D721Med (cell line): ENCODE results near the gene ARFIP1.

Experiments used
- DNase-seq: peaks from one replicate; pipeline ENCODE4 v3.0.0; 2011; ENCODE audit warnings: low spot score; ENCODE audit not compliant: insufficient read length
- FAIRE-seq: peaks from 2 replicates; lab custom pipeline; 2011; peaks lifted over from hg19 to GRCh38; lab: Jason Lieb, UNC
- TF ChIP-seq, protein P1 (sequence below): IDR thresholded peaks from 2 replicates; pipeline ENCODE4 v1.5.1; 2012; ENCODE audit warnings: mild to moderate bottlenecking, control low read depth; ENCODE audit not compliant: insufficient read depth; ENCODE audit errors: missing control alignments

The ARFIP1 gene, protein sequence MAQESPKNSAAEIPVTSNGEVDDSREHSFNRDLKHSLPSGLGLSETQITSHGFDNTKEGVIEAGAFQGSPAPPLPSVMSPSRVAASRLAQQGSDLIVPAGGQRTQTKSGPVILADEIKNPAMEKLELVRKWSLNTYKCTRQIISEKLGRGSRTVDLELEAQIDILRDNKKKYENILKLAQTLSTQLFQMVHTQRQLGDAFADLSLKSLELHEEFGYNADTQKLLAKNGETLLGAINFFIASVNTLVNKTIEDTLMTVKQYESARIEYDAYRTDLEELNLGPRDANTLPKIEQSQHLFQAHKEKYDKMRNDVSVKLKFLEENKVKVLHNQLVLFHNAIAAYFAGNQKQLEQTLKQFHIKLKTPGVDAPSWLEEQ

GRCh38 chr4:152779513-152780266, at the start of gene ARFIP1, which contains the start of gene TIGD4:
ARFIP1 (plus strand) TSS chr4:152779954; CDS start chr4:152829634, 49,680 bp downstream.
TIGD4 (minus strand) TSS chr4:152779730; CDS start chr4:152771004, 8,726 bp downstream.
- DNase-seq (peak; percentile 53), FAIRE-seq (peak; percentile 11)
- TF ChIP-seq, protein P1, sequence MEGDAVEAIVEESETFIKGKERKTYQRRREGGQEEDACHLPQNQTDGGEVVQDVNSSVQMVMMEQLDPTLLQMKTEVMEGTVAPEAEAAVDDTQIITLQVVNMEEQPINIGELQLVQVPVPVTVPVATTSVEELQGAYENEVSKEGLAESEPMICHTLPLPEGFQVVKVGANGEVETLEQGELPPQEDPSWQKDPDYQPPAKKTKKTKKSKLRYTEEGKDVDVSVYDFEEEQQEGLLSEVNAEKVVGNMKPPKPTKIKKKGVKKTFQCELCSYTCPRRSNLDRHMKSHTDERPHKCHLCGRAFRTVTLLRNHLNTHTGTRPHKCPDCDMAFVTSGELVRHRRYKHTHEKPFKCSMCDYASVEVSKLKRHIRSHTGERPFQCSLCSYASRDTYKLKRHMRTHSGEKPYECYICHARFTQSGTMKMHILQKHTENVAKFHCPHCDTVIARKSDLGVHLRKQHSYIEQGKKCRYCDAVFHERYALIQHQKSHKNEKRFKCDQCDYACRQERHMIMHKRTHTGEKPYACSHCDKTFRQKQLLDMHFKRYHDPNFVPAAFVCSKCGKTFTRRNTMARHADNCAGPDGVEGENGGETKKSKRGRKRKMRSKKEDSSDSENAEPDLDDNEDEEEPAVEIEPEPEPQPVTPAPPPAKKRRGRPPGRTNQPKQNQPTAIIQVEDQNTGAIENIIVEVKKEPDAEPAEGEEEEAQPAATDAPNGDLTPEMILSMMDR: peak; percentile 47

- no peak for DNase-seq
- no peak for FAIRE-seq
- TF ChIP-seq, protein P1: no peak
These were observed 47.8 kb upstream of the ARFIP1 start for GRCh38 chr4:152731997-152732396.

- no peak for FAIRE-seq
- no peak for DNase-seq
- TF ChIP-seq, protein P1: no peak
These were observed 45.6 kb upstream of the ARFIP1 start for GRCh38 chr4:152734015-152734698.

- TF ChIP-seq, protein P1: no peak
- DNase-seq (no peak), FAIRE-seq (no peak)
These were observed 45.1 kb upstream of the ARFIP1 start for GRCh38 chr4:152734699-152735050.

- TF ChIP-seq, protein P1: peak; percentile 58
- FAIRE-seq: peak; percentile 53
- DNase-seq: no peak
These were observed 44.3 kb upstream of the ARFIP1 start for GRCh38 chr4:152735396-152735859.

- TF ChIP-seq, protein P1: no peak
- DNase-seq (no peak), FAIRE-seq (no peak)
These were observed 43.8 kb upstream of the ARFIP1 start for GRCh38 chr4:152735906-152736305.
